Kidney epithelial cell (primary cell): Measurements from ENCODE around the gene PRKCB. TPM values are rescaled to one million over a fixed set of nuclear protein-coding genes. Genes with fewer than 3 reads are reported as not detected.
"Not testable (repeated sequence)": the region's sequence is repeated elsewhere in the genome, so short reads cannot be mapped to it uniquely, and the experiment has no call there.

Source experiments
- DNase-seq: peaks from one replicate; pipeline ENCODE4 v3.0.0-alpha.2; 2010; ENCODE audit warnings: low read depth
- H3K27me3 ChIP-seq: 2 replicates; pipeline ENCODE4 v1.6.0; 2011; ENCODE audit warnings: low read length; ENCODE audit not compliant: control insufficient read depth, insufficient read depth
- H3K36me3 ChIP-seq: 2 replicates; pipeline ENCODE4 v1.5.1; 2011; ENCODE audit warnings: low read length; ENCODE audit not compliant: control insufficient read depth, insufficient read depth
- H3K4me3 ChIP-seq: 2 replicates; pipeline ENCODE4 v1.5.1; 2011; ENCODE audit warnings: low read depth, mild to moderate bottlenecking, control low read depth, low read length
- CTCF ChIP-seq: IDR thresholded peaks from 2 replicates; pipeline ENCODE4 v1.5.1; 2011; ENCODE audit warnings: mild to moderate bottlenecking, moderate library complexity, low read length, control low read depth, inconsistent platforms; ENCODE audit not compliant: insufficient read depth, poor library complexity, severe bottlenecking
- total RNA-seq: library from RNA; depleted of rRNA; stranded (reverse); fragments of >200 nt; gene quantifications from 2 replicates; pipeline ENCODE4 v1.2.3, GENCODE V29; 2015

Gene PRKCB
- total RNA-seq, 1 donor from 2014 or later, result 7.1 TPM

GRCh38 chr16:24235806-24236205 is 400.0 kb downstream of the PRKCB start:
- no peak overlapping the region for H3K4me3 ChIP-seq
- no peaks in the 10 kb centered on the region for H3K36me3 ChIP-seq
- H3K27me3 ChIP-seq, result no peaks in the 10 kb centered on the region
- no peak for TF ChIP-seq CTCF
- DNase-seq, result no peak

DNA sequence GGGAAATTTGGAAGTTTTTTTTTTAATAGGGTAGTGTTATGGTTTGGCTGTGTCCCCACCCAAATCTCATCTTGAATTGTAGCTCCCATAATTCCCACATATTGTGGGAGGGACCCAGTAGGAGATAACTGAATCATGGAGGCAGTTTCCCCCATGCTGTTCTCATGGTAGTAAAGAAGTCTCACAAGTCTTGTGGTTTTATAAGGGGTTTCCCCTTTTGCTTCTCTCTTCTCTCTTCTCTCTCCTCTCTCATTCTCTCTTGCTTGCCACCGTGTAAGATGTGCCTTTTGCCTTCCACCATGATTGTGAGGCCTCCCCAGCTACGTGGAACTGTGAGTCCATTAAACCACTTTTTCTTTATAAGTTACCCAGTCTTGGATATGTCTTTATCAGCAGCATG is 403.1 kb downstream of the PRKCB start:
- H3K27me3 ChIP-seq, DNase-seq, H3K4me3 ChIP-seq, H3K36me3 ChIP-seq: not testable (repeated sequence)

DNA sequence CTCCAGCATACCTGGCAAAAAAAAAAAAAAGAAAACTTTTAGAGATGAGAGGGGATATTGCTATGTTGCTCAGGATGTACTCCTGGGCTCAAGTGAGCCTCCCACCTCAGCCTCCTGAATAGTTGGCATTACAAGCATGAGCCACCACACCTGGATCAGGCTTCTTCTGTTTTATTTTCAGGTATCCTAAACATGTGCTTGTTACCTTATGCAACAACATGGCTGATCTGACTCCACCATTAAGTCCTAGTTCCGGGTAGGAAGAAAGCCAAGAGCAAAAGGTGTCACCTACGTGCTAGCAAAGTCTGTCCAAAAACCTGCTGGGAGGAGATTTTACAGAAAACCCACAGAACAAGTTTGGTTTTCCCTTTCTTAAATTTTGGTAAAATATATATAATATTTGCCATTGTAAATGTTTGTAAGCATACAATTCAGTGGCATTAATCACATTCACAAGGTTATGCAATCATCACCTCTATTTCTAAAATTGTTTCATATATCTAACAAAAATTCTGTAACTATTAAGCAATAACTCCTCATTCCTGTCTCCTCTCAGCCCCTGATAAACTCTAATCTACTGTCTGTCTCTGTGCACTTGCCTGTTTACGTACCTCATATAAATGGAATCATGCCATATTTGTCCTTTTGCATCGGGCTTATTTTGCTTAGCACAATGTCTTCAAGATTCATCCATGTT is 411.3 kb downstream of the PRKCB start:
- no peak for DNase-seq
- no peak for TF ChIP-seq CTCF
- Histone ChIP-seq H3K4me3 (no peak overlapping the region), H3K27me3 (no peaks in the 10 kb centered on the region), H3K36me3 (no peaks in the 10 kb centered on the region)

DNA sequence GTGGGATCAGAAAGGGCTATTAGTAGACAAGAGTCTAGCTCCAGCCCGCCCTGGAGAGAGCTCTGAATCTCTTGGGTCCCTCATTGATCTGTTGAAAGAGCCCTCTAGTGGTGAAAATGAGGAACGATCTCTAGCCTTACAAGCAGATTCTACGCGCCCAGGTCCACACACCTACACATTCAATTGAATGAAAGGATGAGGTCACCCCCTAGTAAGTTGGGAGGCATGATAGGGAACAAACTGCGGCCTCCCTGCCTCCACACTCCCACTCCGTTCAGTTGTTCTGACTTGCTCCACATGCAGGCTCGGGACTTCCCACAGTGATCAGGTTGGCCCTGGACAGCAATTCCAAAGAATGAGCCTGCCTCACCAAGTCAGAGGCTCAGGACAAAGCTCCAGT is 417.4 kb downstream of the PRKCB start:
- Histone ChIP-seq H3K27me3 (peaks cover 6% of the 10 kb centered on the region), H3K36me3 (no peaks in the 10 kb centered on the region), H3K4me3 (no peak overlapping the region)
- no peak for DNase-seq
- TF ChIP-seq CTCF, result peak; percentile 73

GRCh38 chr16:24255456-24256371 is 419.9 kb downstream of the PRKCB start, which contains the start of gene CACNG3:
CACNG3 (plus strand) TSS chr16:24256335; CDS start chr16:24256755, 420 bp downstream.
- no peak for TF ChIP-seq CTCF
- Histone ChIP-seq H3K27me3 (peaks cover 6% of the 10 kb centered on the region), H3K36me3 (no peaks in the 10 kb centered on the region), H3K4me3 (no peak within 1 kb of the TSS)
- no peak for DNase-seq

- H3K4me3 ChIP-seq, result no peak overlapping the region
- no peaks in the 10 kb centered on the region for H3K36me3 ChIP-seq
- no peak for DNase-seq
- H3K27me3 ChIP-seq, result peaks cover 6% of the 10 kb centered on the region
- no peak for TF ChIP-seq CTCF
These were observed 422.2 kb downstream of the PRKCB start for GRCh38 chr16:24257958-24258357.
